HepG2 (cell line): ENCODE measurements around the gene ADCY9. TPM values are rescaled to one million over a fixed set of nuclear protein-coding genes. Genes with fewer than 3 reads are reported as not detected.

Experiments used
- GPN1 ChIP-seq: sonication (generic); formaldehyde crosslinking; IDR thresholded peaks from 2 replicates; pipeline ENCODE4 v1.5.1; 2020; ENCODE audit warnings: missing genetic modification reagents, borderline replicate concordance
- HOXA3 ChIP-seq: sonication (generic); formaldehyde crosslinking; IDR thresholded peaks from 2 replicates; pipeline ENCODE4 v1.5.0; 2020; ENCODE audit warnings: missing genetic modification reagents
- KAT7 ChIP-seq: IDR thresholded peaks from 2 replicates; pipeline ENCODE4 v1.6.1; 2018; ENCODE audit warnings: borderline replicate concordance, missing compliant biosample characterization
- MIXL1 ChIP-seq: IDR thresholded peaks from 2 replicates; pipeline ENCODE4 v1.6.1; 2016
- NFRKB ChIP-seq: fragments of 450-650 bp; IDR thresholded peaks from 2 replicates; pipeline ENCODE4 v1.6.1; 2017
- SALL1 ChIP-seq: sonication (generic); formaldehyde crosslinking; IDR thresholded peaks from 2 replicates; pipeline ENCODE4 v1.8.0; 2022; ENCODE audit warnings: mild to moderate bottlenecking, missing genetic modification reagents
- SATB2 ChIP-seq: sonication (generic); formaldehyde crosslinking; IDR thresholded peaks from 2 replicates; pipeline ENCODE4 v1.5.0; 2020; ENCODE audit warnings: missing genetic modification reagents
- STAT5B ChIP-seq: sonication (generic); formaldehyde crosslinking; IDR thresholded peaks from 2 replicates; pipeline ENCODE4 v1.4.0; 2020; ENCODE audit warnings: missing genetic modification reagents
- ZNF17 ChIP-seq: sonication (generic); formaldehyde crosslinking; IDR thresholded peaks from 2 replicates; pipeline ENCODE4 v1.5.0; 2020; ENCODE audit warnings: mild to moderate bottlenecking, missing genetic modification reagents
- ZNF20 ChIP-seq: sonication (generic); formaldehyde crosslinking; IDR thresholded peaks from 2 replicates; pipeline ENCODE4 v1.4.0; 2020; ENCODE audit warnings: mild to moderate bottlenecking, moderate library complexity, missing genetic modification reagents
- ZNF572 ChIP-seq: sonication (generic); formaldehyde crosslinking; IDR thresholded peaks from 2 replicates; pipeline ENCODE4 v1.5.1; 2020; ENCODE audit warnings: mild to moderate bottlenecking, missing genetic modification reagents
- ZNF605 ChIP-seq: sonication (generic); formaldehyde crosslinking; IDR thresholded peaks from 2 replicates; pipeline ENCODE4 v1.8.0; 2022; ENCODE audit warnings: mild to moderate bottlenecking, missing genetic modification reagents
- ZZZ3 ChIP-seq: sonication (generic); formaldehyde crosslinking; IDR thresholded peaks from 2 replicates; pipeline ENCODE4 v1.4.0; 2020; ENCODE audit warnings: missing genetic modification reagents, mild to moderate bottlenecking, borderline replicate concordance
- polyA plus RNA-seq, 8 experiments: library from polyadenylated mRNA; depleted of rRNA in 3 of 8; stranded (reverse) in 7 of 8; unstranded in 1 of 8; fragments of >200 nt; fragmentation: Illumina TruSeq in 4 of 8; extraction: Trizol in 4 of 8; gene quantifications; 2 replicates each; pipeline versions ENCODE4 v1.2.1 to v1.2.3, GENCODE V29; 2011 to 2016; ENCODE audit warnings: low read depth in 4 of 8, missing spikeins in 1 of 8, mixed read lengths in 1 of 8; ENCODE audit not compliant: insufficient read depth in 1 of 8
- total RNA-seq, 5 experiments: library from RNA; depleted of rRNA; stranded (reverse); fragments of >200 nt; fragmentation: Illumina TruSeq; extraction: Trizol; gene quantifications; 2 replicates each; pipeline ENCODE4 v1.2.3, GENCODE V29; 2016; ENCODE audit warnings: low read depth in 1 of 5
- TF ChIP-seq, protein P1 (sequence below): sonication (generic); formaldehyde crosslinking; IDR thresholded peaks from 2 replicates; pipeline ENCODE4 v1.9.0; 2022; ENCODE audit warnings: low read depth, missing genetic modification reagents
- TF ChIP-seq, protein P2 (sequence below): sonication (generic); IDR thresholded peaks from 2 replicates; pipeline ENCODE4 v1.6.1; 2016; ENCODE audit warnings: low read depth, borderline replicate concordance
- TF ChIP-seq, protein P3 (sequence below): sonication (generic); formaldehyde crosslinking; IDR thresholded peaks from 2 replicates; pipeline ENCODE4 v1.8.0; 2022; ENCODE audit warnings: mild to moderate bottlenecking, missing genetic modification reagents, borderline replicate concordance
- TF ChIP-seq, protein P4 (sequence below): sonication (generic); formaldehyde crosslinking; IDR thresholded peaks from 2 replicates; pipeline ENCODE4 v1.8.0; 2022; ENCODE audit warnings: missing genetic modification reagents, mild to moderate bottlenecking, inconsistent platforms, borderline replicate concordance
- TF ChIP-seq, protein P5 (sequence below): sonication (generic); formaldehyde crosslinking; IDR thresholded peaks from 2 replicates; pipeline ENCODE4 v1.9.0; 2021; ENCODE audit warnings: missing genetic modification reagents, borderline replicate concordance
- TF ChIP-seq, protein P6 (sequence below): sonication (generic); formaldehyde crosslinking; IDR thresholded peaks from 2 replicates; pipeline ENCODE4 v1.5.0; 2020; ENCODE audit warnings: mild to moderate bottlenecking, missing genetic modification reagents, borderline replicate concordance

The ADCY9 gene
- total and polyA plus RNA-seq, 2 of the 13 experiments (the other 11 are each of a cell fraction or from before 2014, with no cell fraction given) = 11.2 to 13.9 TPM

DNA sequence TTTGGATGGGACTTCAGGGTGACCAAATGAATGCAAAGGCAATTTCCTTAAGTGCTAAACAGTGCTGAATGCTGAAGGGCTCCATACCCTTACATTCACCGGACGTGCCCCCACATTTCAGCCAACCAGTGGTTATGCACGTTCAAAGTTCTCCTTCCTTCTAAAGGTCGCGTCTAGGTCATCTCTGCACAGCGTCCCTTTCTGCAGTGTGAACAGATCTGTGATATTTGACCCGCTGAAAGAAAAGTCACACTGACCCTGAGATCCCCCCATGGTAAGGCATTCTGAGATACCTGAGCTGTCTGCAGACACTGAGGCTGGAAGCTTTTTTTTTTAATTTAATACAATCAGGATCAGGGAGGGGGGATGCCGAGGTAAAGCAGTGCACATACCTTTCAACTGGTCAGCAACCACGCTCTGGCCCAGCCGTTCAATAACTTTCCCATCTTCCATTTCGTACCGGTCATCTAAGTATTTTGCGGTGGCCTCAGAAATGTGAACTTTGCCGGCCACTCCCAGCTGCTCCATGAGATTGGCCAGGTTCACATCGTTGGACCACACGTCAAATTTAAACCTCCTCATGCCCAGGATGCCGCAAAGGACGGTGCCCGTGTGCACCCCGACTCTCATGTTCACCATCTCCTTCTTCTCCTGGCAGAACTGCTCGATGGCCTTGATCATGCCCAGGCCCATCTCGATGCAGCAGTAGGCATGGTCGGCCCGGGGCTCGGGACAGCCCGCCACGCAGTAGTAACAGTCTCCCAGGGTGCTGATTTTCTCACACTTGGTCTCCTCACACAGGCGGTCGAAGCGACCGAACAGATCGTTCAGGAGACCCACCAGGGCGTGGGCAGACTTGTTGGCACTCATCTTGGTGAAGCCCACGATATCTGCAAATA is 2.6 kb downstream of the ADCY9 start (continued):
- TF ChIP-seq, protein P1, sequence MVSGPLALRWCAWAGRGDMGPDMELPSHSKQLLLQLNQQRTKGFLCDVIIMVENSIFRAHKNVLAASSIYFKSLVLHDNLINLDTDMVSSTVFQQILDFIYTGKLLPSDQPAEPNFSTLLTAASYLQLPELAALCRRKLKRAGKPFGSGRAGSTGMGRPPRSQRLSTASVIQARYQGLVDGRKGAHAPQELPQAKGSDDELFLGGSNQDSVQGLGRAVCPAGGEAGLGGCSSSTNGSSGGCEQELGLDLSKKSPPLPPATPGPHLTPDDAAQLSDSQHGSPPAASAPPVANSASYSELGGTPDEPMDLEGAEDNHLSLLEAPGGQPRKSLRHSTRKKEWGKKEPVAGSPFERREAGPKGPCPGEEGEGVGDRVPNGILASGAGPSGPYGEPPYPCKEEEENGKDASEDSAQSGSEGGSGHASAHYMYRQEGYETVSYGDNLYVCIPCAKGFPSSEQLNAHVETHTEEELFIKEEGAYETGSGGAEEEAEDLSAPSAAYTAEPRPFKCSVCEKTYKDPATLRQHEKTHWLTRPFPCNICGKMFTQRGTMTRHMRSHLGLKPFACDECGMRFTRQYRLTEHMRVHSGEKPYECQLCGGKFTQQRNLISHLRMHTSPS = no peak; the same call in 1 of the 2 replicates
- TF ChIP-seq MIXL1 (no peak), ZNF572 (CRISPR knock-in tag) (no peak), KAT7 (CRISPR knock-in tag) (peak; percentile 63; the same call in 1 of the 2 replicates), STAT5B (CRISPR knock-in tag) (no peak), SATB2 (CRISPR knock-in tag) (no peak), ZNF17 (no peak), HOXA3 (CRISPR knock-in tag) (peak; percentile 65), GPN1 (CRISPR knock-in tag) (no peak), ZZZ3 (CRISPR knock-in tag) (no peak), SALL1 (CRISPR knock-in tag) (peak; percentile 64), ZNF20 (CRISPR knock-in tag) (peak; percentile 33; the same call in 1 of the 2 replicates), NFRKB (no peak), ZNF605 (peak; percentile 45)
- TF ChIP-seq, protein P2, sequence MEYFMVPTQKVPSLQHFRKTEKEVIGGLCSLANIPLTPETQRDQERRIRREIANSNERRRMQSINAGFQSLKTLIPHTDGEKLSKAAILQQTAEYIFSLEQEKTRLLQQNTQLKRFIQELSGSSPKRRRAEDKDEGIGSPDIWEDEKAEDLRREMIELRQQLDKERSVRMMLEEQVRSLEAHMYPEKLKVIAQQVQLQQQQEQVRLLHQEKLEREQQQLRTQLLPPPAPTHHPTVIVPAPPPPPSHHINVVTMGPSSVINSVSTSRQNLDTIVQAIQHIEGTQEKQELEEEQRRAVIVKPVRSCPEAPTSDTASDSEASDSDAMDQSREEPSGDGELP = no peak; the same call in 1 of the 2 replicates
- TF ChIP-seq, protein P3, sequence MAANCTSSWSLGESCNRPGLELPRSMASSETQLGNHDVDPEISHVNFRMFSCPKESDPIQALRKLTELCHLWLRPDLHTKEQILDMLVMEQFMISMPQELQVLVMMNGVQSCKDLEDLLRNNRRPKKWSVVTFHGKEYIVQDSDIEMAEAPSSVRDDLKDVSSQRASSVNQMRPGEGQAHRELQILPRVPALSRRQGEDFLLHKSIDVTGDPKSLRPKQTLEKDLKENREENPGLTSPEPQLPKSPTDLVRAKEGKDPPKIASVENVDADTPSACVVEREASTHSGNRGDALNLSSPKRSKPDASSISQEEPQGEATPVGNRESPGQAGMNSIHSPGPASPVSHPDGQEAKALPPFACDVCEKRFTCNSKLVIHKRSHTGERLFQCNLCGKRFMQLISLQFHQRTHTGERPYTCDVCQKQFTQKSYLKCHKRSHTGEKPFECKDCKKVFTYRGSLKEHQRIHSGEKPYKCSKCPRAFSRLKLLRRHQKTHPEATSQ (CRISPR knock-in tag) = no peak
- TF ChIP-seq, protein P4, sequence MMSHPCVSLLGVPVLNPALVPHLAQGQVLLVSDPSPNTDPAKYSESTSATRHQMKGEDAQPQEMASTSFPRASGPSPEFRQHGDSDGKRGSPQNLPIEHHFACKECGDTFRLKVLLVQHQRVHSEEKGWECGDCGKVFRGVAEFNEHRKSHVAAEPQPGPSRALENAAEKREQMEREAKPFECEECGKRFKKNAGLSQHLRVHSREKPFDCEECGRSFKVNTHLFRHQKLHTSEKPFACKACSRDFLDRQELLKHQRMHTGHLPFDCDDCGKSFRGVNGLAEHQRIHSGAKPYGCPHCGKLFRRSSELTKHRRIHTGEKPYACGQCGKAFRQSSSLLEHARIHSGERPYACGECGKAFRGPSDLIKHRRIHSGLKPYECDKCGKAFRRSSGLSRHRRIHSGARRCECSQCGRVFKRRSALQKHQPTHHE (CRISPR knock-in tag) = no peak
- TF ChIP-seq, protein P5, sequence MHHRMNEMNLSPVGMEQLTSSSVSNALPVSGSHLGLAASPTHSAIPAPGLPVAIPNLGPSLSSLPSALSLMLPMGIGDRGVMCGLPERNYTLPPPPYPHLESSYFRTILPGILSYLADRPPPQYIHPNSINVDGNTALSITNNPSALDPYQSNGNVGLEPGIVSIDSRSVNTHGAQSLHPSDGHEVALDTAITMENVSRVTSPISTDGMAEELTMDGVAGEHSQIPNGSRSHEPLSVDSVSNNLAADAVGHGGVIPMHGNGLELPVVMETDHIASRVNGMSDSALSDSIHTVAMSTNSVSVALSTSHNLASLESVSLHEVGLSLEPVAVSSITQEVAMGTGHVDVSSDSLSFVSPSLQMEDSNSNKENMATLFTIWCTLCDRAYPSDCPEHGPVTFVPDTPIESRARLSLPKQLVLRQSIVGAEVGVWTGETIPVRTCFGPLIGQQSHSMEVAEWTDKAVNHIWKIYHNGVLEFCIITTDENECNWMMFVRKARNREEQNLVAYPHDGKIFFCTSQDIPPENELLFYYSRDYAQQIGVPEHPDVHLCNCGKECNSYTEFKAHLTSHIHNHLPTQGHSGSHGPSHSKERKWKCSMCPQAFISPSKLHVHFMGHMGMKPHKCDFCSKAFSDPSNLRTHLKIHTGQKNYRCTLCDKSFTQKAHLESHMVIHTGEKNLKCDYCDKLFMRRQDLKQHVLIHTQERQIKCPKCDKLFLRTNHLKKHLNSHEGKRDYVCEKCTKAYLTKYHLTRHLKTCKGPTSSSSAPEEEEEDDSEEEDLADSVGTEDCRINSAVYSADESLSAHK = no peak
- TF ChIP-seq, protein P6, sequence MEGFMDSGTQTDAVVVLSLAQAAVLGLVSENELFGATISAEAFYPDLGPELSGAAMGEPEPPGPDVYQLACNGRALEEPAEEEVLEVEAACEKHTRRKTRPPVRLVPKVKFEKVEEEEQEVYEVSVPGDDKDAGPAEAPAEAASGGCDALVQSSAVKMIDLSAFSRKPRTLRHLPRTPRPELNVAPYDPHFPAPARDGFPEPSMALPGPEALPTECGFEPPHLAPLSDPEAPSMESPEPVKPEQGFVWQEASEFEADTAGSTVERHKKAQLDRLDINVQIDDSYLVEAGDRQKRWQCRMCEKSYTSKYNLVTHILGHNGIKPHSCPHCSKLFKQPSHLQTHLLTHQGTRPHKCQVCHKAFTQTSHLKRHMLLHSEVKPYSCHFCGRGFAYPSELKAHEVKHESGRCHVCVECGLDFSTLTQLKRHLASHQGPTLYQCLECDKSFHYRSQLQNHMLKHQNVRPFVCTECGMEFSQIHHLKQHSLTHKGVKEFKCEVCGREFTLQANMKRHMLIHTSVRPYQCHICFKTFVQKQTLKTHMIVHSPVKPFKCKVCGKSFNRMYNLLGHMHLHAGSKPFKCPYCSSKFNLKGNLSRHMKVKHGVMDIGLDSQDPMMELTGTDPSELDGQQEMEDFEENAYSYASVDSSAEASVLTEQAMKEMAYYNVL (CRISPR knock-in tag) = no peak
